Activated T-helper 2 cell treated with anti-CD3 and anti-CD28 coated beads, Interferon-gamma antibody, Interleukin-2, Interleukin-4, amounts not matched to agents 10 μg/mL and 5 μg/mL and 100 μg/mL, durations not matched to agents 14 hours and 24 hours and 36 hours (primary cell): ENCODE measurements around the gene CYFIP1. TPM values are rescaled to one million over a fixed set of nuclear protein-coding genes. Genes with fewer than 3 reads are reported as not detected.

Experiments
- DNase-seq: peaks from one replicate; pipeline ENCODE4 v3.0.0; 2021; ENCODE audit warnings: low spot score
- H3K27ac Mint-ChIP-seq: one replicate; pipeline ENCODE4 v1.8.0; 2021; ENCODE audit warnings: mixed read lengths
- H3K27me3 Mint-ChIP-seq: one replicate; pipeline ENCODE4 v1.8.0; 2021; ENCODE audit warnings: low read depth, mixed read lengths
- H3K36me3 Mint-ChIP-seq: one replicate; pipeline ENCODE4 v1.8.0; 2021; ENCODE audit warnings: low read depth, mixed read lengths
- H3K4me1 Mint-ChIP-seq: one replicate; pipeline ENCODE4 v1.8.0; 2021; ENCODE audit warnings: low read depth, mixed read lengths
- H3K4me3 Mint-ChIP-seq: one replicate; pipeline ENCODE4 v1.8.0; 2021; ENCODE audit warnings: low read depth, mild to moderate bottlenecking, moderate library complexity, mixed read lengths
- H3K9me3 Mint-ChIP-seq: one replicate; pipeline ENCODE4 v1.8.0; 2021; ENCODE audit warnings: mixed read lengths
- intact Hi-C: fragments of 100-400 bp; cut with micrococcal nuclease; formaldehyde crosslinking; loops from one replicate; pipeline ENCODE4 v1.15.1; 2023
- total RNA-seq: library from RNA; stranded (reverse); gene quantifications from 2 replicates; pipeline ENCODE4 v1.2.3, GENCODE V29; 2022

The CYFIP1 gene
- total RNA-seq, 1 donor from 2014 or later: 52.7 TPM

DNA sequence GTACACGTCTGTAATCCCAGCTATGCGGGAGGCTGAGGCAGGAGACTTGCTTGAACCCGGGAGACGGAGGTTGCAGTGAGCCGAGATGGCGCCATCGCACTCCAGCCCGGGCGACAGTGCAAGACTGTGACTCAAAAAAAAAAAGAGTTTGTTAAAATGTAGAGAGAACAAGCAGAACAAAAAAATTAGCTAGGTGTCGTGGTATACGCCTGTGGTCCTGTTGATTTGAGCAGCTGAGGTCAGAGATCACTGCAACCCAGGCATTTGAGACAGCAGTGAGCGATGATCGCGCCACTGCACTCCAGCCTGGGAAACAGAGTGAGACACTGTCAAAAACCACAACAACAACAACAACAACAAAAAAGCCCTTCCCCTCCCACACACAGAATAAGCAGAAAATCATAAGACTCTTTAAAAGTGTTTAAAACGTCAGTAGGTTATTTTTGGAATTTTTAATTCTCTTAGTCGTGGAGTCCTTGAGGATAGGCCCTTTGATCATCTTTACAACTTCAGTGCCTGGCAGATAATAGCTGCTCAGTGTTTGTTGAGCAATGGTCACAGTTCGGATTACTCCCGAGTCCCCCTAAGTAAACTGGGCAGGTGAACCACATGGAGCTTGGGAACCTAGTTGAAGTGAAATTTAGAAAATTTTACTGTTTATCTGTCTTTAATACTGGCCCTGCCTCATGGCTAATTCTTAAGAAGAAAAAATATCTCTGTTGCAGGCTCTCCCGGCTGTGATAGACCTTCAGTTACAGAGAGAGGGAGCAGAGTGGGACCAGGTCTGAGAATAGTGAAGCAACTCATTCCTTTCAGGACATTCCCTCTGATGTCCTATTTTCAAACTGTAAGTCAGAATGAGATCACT is 135.5 kb downstream of the CYFIP1 start:
- peak overlapping the region; percentile 20 for H3K27ac Mint-ChIP-seq
- intact Hi-C loops: no loop called here
- no peak overlapping the region for H3K4me3 Mint-ChIP-seq
- H3K27me3 Mint-ChIP-seq: no peaks in the 10 kb centered on the region
- DNase-seq: no peak
- peaks cover 62% of the 10 kb centered on the region for H3K36me3 Mint-ChIP-seq
- peaks cover 31% of the 10 kb centered on the region for H3K4me1 Mint-ChIP-seq
- H3K9me3 Mint-ChIP-seq: no peaks in the 10 kb centered on the region

DNA sequence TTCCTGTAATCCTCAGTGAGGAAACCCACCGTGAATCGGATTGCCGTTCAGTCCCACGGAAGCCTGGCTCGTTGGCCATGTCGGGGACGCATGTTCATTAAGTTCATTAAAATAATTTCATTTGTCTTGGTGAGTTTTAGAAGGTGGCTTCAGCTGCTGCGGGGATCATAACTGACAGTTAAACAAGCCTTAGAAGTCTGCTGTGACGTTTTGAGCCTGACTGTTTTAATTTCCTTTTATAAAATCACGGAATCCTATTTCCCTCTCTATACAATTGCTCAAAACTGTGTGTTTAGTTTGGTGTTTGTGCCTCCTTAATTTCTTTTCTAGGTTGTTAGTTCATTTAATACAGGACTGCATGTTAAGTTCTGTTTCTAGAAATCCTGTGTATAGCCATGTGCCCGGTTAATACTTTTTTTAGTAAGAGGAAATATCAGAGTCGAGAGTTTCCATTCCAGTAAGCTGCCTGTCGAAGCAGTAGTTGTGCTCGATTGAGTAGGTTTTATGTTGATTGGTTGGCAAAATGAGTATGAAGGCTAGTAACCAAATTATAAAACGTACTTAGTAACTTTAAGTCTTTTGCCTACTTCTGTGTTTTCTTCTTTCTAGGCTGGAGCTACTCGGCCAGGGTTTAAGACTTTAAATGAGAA is 141.0 kb downstream of the CYFIP1 start:
- H3K4me1 Mint-ChIP-seq: peaks cover 16% of the 10 kb centered on the region
- H3K9me3 Mint-ChIP-seq: no peaks in the 10 kb centered on the region
- H3K27me3 Mint-ChIP-seq: no peaks in the 10 kb centered on the region
- peaks cover 25% of the 10 kb centered on the region for H3K36me3 Mint-ChIP-seq
- no peak for DNase-seq
- H3K4me3 Mint-ChIP-seq: peak overlapping the region; percentile 88
- H3K27ac Mint-ChIP-seq: peak overlapping the region; percentile 89
- intact Hi-C loops: loop anchor here (10.0 kb wide), 2 partner anchors 54 to 196 kb away; partner anchors contain the start of genes NIPA1 and TUBGCP5

DNA sequence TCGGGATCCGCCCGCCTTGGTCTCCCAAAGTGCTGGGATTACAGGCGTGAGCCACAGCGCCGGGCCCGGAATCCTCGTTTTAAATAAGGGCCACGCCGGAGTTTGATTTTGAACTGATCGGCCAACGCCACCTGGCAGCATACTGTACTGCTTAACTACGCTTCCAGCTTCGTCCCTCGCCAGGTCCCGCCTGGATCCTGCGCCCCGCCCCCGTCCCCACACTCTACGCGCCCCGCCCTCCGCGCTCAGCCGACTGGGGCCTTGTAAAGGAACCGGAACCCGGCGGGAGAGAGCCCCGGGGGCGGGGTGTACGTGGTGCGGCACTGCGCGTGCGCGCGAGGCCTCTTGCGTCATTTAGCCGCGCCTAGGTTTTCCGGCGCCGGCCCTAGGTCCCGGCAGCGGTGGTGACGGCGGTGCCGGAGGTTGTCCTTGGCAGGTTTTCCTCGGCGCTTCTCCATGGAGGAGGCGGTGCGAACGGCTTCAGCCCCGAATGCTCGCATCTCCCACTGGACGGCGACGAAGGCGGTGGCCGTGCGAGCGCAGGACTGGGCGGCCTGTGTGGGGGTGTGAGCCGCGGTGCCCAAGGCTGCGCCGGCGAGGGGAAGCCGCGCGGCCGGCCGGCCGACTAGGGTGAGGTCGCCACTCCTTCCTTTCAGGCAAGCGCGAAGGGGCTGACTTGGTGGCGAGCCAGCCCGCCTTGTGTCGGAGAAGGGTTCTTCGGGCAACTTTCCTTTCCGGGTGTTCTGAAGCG is 141.7 kb downstream of the CYFIP1 start, which contains the start of gene NIPA2:
NIPA2 (plus strand) TSS at position 375 of the 751 bp plus-strand sequence. CDS start 13,066 bp downstream, outside the sequence.
- peaks cover 16% of the 10 kb centered on the region for H3K4me1 Mint-ChIP-seq
- peak within 1 kb of the TSS; percentile 88 for H3K4me3 Mint-ChIP-seq
- intact Hi-C loops: loop anchor here (10.0 kb wide), 2 partner anchors 54 to 196 kb away; partner anchors contain the start of genes NIPA1 and TUBGCP5
- DNase-seq: peak; percentile 98
- peaks cover 24% of the 10 kb centered on the region for H3K36me3 Mint-ChIP-seq
- no peaks in the 10 kb centered on the region for H3K9me3 Mint-ChIP-seq
- H3K27ac Mint-ChIP-seq: peak within 1 kb of the TSS; percentile 89
- no peaks in the 10 kb centered on the region for H3K27me3 Mint-ChIP-seq

DNA sequence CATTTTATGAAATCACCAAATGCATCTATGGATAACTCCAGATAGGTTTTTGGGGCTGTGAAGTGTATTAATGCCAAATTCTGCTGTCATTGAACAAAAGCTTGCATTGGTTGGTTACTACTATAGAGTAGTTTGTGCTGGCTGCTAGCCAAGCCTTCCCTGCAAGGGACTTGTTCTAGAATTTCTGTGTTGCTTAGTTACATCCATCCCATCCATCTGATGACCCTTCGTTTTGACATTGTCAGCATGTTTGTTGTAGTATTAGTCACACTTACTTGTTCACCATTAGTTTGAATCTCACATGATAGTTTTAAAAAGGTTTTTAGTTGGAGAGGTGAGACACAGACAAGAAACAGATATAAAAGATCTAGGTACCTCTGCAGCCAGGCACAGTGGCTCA is 148.7 kb downstream of the CYFIP1 start:
- H3K4me1 Mint-ChIP-seq: no peaks in the 10 kb centered on the region
- intact Hi-C loops: loop anchor here (10.0 kb wide), 2 partner anchors 47 to 203 kb away; partner anchors contain the start of genes NIPA1 and TUBGCP5
- H3K27ac Mint-ChIP-seq: no peak overlapping the region
- no peaks in the 10 kb centered on the region for H3K27me3 Mint-ChIP-seq
- peaks cover 20% of the 10 kb centered on the region for H3K36me3 Mint-ChIP-seq
- no peak for DNase-seq
- no peak overlapping the region for H3K4me3 Mint-ChIP-seq
- no peaks in the 10 kb centered on the region for H3K9me3 Mint-ChIP-seq

DNA sequence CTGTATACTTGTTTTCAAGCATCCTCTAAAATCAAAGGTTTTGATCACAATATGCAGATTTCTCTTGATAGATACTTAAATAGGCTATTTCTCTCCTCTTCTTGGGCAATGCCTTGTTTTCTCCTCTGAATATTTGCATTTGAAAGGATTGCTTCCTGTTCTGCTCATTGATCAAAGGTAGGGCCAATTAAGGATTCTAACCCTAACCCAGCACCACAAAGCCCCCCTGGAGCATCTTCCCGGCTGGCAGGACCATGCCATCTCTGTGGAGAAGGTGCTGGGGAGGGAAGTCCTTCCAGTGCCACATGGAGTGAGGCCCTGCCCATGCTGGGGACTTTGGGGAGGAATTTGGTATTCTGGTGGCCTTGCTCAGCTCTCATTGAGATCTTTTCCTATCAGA is 153.0 kb downstream of the CYFIP1 start:
- DNase-seq: no peak
- H3K9me3 Mint-ChIP-seq: no peaks in the 10 kb centered on the region
- H3K27ac Mint-ChIP-seq: no peak overlapping the region
- intact Hi-C loops: no loop called here
- H3K36me3 Mint-ChIP-seq: peaks cover 47% of the 10 kb centered on the region
- H3K27me3 Mint-ChIP-seq: no peaks in the 10 kb centered on the region
- no peaks in the 10 kb centered on the region for H3K4me1 Mint-ChIP-seq
- H3K4me3 Mint-ChIP-seq: no peak overlapping the region

DNA sequence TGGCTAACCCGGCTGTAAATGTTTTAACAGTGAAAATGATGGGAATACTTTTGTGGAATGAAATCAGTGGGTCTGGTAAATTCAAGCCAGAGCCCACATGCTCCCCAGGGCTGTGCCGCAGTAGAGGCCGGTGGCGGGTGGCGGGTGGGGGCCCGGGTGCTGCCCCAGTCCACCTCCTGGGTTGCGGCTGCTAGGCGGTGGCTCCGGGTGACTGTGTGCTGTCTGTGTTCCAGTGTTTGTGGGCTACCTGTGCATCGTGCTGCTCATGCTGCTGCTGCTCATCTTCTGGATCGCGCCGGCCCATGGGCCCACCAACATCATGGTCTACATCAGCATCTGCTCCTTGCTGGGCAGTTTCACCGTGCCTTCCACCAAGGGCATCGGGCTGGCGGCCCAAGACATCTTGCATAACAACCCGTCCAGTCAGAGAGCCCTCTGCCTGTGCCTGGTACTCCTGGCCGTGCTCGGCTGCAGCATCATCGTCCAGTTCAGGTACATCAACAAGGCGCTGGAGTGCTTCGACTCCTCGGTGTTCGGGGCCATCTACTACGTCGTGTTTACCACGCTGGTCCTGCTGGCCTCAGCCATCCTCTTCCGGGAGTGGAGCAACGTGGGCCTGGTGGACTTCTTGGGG is 156.6 kb downstream of the CYFIP1 start:
- Mint-ChIP-seq H3K9me3 (no peaks in the 10 kb centered on the region), H3K36me3 (peaks cover 70% of the 10 kb centered on the region), H3K4me1 (peaks cover 3% of the 10 kb centered on the region), H3K27me3 (no peaks in the 10 kb centered on the region), H3K27ac (no peak overlapping the region), H3K4me3 (no peak overlapping the region)
- DNase-seq: no peak
- intact Hi-C loops: no loop called here

DNA sequence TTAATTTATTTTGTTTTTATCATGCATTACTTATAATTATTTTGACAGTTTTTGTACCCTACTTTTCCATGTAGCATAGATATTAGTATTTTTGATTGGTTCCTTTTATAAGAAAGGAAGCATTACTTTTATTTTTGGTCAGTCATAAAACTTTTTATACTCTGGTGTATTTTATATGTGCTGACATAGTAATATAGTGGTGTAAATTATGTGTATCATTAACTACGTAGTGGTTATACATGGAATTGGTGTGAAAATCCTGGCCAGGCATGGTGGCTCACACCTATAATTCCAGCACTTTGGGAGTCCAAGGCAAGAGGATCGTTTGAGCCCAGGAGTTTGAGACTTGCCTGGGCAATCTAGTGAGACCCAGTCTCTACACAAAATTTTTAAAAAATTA is 160.5 kb downstream of the CYFIP1 start:
- Mint-ChIP-seq H3K27me3 (no peaks in the 10 kb centered on the region), H3K4me3 (no peak overlapping the region), H3K27ac (no peak overlapping the region), H3K9me3 (no peaks in the 10 kb centered on the region), H3K4me1 (peaks cover 6% of the 10 kb centered on the region), H3K36me3 (peaks cover 57% of the 10 kb centered on the region)
- intact Hi-C loops: no loop called here
- DNase-seq: no peak

Other genes starting within 250 kb of the CYFIP1 start
- gene NIPA1, start 193.7 kb downstream of the CYFIP1 start, total RNA-seq: 19.4 and 20.7 TPM in 2 replicates
- 60.1 and 65.3 TPM in 2 replicates for gene NIPA2, start 141.7 kb downstream of the CYFIP1 start, total RNA-seq
- 22.8 and 26.2 TPM in 2 replicates for gene TUBGCP5, start 59.2 kb upstream of the CYFIP1 start, total RNA-seq
- not detected in 2 replicates for gene GOLGA6L1, start 156.5 kb upstream of the CYFIP1 start, total RNA-seq